Stimulated activated CD4-positive, alpha-beta T cell treated with anti-CD3 and anti-CD28 coated beads, Interleukin-4, amount 100 ng/mL, for 24 hours (primary cell): Measurements from ENCODE around the gene MAP3K4.
"Not testable (repeated sequence)": the region's sequence is repeated elsewhere in the genome, so short reads cannot be mapped to it uniquely, and the experiment has no call there.

Experiments used
- DNase-seq: peaks from one replicate; pipeline ENCODE4 v3.0.0-alpha.2; 2020

The MAP3K4 gene

DNA sequence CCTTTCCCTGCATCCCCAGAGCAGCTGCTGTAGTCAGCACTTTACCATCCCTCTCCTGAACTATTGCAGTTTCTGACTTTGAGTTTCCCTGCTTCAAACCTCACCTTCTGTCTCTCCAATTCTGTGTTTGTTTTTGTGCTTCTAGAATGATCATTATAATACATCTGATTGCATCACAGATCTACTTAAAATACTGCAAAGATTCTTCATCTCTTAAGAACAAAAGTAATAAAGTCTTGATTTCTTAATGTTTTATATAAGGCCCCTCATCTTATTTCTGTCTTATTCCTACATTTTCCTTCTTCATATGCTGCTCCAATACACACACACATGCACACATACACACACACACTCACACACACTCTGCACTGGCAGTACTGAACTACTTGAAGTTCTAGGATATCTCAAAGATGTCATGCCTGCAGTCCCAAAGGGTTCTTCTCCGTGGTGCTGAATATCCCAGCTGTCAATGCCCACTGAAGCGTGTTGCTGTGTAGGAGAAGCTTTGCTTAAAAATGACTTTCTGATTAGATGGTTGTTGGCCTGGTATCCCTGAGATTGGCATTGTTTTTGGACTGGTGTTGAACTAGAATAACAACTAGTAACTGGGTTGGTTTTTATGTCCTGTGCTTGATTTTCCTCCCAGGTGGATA, 97.2 kb downstream of the MAP3K4 start:
- DNase-seq, result no peak

DNA sequence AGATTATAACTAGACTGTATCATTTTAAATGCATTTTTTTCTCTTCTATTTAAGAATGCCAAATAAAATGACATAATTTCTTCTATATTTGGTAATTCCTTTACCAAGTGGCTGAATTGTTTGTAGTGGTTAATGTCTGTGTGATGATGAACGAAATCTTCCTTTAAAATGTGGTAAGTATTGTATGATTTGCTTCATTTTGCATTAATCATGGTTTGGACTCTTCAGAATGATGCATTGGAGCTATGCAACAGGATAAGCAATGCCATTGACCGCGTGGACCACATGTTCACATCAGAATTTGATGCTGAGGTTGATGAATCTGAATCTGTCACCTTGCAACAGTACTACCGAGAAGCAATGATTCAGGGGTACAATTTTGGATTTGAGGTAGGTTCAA, 99.6 kb downstream of the MAP3K4 start:
- no peak for DNase-seq

DNA sequence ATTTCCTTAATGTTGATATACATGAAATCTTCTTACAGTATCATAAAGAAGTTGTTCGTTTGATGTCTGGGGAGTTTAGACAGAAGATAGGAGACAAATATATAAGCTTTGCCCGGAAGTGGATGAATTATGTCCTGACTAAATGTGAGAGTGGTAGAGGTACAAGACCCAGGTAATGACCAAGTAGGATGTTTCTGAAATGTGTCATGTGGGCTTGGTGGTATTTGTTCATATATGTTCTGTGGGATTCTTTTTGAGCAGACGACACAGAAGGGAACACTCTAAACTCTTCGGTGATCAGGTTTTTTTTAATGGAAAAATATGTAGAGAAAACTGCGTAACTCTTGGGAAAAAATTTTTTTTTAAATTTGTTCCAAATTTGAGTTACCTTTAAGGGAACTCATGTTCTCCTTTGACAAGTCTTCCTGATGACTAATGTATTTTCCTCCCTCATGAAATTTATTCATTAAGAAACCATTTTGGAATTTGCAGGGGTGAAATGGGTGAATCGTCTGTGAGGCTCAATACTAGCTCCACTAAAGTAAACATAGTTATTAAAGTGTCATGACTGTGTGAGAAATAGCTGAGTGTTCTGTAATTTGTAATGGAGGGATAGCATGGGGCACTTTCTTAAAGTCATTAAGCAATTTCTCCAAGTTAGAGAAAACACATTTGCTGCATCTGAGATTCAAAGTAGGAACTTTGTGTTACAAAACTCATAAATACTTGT, 100.6 kb downstream of the MAP3K4 start:
- DNase-seq, result no peak

DNA sequence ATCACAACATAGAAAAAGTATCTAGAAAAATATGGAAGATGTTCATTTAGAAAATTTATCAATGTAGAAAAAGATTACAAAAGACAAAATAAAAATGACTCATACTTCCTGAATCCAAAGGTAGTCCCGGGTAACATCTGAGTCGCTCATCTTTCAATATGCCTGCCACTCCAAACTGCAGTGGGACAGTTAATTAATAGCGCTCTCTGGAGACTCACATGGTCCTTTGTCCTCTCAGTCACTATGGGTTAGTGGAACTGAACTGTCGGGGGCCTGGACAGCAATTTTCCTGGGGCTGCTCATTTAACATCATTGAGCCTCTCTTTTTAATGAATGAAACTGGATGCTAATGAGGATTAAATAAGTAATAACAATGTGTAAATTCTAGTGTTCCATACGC, 103.4 kb downstream of the MAP3K4 start:
- DNase-seq, result no peak

DNA sequence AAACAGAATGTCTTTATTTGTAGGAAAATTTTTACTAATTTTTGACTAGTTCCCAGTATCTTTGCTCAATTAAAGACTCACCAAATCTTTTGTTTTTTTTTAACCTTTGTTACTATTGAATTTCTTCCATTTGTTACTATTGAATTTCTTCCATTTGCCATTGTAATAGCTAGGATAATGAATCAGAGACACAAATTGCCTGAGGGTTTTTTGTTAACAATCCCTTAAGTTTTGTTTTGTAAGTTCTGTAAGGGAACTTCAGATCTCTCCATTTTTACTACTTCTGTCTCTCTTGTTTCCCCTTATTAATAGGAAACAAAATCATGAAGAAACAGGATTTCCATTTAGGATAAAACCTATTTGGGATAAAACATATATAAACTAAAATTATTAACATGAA, 104.3 kb downstream of the MAP3K4 start:
- DNase-seq, result no peak

DNA sequence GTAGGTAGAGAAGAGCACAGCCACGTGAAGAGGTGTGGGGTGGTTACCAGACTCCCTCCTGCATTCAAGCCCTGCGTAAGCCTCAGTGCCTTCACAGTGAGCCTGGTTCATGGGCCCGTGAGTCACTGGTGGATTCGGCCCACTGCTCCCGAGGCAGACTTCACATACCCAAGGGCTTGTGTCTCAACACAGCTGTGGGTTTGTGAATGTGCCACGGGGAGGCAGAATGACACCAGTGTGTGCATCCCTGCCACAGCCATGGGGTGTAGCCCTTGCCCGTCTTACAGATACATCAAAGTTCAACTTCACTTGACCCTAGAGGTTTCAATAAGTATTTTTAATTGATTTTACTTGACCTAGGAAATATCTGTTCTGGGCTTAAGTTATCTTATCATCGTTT, 108.5 kb downstream of the MAP3K4 start:
- DNase-seq, result no peak

DNA sequence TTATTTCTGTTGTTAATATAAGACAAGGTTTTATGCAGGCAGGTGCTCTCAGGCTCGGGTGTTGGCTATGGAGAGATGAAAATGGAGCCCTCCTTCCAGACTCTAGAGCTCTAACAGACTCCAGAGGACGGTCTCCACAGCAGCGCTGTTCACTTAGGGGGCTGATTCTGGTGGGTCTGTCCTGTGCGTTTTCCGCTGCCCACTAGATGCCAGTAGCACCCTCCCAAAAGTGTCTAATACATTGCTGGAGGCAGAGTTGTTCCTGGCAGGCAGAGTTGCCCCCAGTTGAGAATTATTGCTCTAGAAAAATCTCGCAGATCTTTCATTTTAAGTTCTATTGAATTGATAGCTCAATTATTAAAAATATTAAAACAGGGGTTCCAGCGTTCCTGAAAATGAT, 109.9 kb downstream of the MAP3K4 start:
- no peak for DNase-seq

DNA sequence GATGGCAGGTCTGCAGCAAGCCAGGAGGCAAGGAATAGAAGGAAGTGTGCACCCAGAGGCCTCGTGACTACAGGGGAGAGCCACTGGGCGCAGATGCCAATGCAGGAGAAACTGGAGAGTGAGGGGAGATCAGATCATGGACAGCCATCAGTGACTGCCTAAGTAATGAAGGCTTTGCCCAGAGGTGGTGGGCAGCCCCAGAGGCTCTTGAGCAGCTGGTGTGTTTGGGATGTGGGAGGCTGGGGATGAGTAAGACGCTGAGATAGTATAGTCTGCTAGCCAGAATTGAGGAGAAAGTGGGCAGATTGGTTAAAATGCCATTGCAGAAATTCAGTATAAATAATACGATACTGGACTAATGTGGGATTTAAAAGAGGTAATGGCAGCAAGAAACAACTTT, 111.9 kb downstream of the MAP3K4 start:
- no peak for DNase-seq

DNA sequence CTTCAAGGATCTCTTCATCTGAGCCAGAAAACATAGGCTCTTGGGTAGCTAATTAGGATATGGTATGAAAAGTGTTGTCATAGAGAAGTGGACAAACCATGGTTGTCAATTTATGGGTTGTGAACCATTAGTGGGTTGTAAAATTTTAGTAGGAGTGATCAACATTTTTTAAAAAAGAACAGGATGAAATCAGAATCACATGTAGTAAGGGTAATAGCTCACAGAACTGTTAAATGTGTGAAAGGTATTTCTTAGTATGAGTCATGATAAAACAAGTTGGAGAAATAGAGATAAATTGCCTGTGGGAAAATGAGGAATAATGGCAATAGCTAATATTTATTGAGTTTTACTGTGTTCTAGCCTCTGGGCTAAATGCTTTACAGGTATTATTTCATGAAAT, 113.4 kb downstream of the MAP3K4 start:
- DNase-seq, result no peak

DNA sequence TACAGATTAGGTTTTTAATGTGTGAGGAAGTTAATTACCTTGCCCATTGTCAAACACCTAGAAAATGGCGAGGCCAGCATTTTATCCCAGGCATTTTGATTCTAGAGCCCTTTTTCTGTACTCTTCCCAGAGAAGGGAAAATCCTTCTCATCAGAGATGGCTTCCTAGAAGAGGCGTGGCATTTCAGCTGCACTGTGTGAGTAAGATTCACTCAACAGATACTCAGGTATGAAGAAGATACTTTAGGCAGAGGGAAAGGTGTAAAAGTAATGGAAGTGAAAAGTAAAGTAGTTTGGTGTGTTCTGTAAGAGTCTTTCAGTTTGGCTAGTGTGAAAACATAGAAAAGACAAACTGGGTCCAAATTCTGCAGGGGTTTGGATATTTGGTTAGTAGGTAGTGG, 113.8 kb downstream of the MAP3K4 start:
- no peak for DNase-seq

DNA sequence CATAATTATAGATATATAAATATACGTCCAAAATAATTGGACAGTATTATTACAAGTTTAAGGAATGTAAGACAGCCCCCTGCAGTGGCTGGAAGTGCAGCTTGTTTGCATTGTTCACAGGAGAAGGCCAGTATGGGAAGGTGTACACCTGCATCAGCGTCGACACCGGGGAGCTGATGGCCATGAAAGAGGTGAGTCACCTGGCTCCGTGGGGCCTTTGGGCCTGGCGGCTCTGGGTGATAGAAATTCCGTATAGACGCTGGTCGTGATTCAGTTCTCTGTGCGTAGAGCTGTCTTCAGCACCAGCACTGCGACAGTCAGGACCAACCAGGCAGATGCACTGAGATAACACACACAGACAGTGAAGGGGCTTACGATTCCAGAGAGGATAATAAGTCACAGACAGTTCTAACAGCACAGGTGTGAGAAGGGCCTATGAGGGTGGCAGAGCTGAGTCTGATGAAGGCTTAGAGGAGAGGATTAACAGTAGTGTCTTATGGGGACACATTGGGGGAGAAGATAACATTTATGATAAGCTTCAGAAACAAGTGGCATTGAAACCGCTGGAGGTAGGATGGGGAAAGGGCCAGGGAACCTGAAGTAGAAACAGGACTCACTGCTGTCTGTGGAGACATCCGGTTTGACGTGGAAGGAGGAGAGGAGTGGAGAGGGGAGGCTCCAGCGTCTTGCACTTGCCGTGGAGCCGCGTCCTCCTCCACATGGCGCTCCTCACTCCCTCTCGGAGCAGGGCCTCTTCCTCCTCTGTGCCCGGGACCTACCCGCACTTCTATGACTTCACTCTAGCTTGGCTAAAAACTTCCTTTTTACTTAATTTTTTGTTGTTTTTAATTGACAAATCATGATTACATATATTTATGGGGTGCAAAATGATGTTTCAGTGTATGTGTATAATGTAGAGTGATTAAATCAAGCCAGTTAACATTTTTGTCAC, 116.5 kb downstream of the MAP3K4 start:
- DNase-seq, result no peak

DNA sequence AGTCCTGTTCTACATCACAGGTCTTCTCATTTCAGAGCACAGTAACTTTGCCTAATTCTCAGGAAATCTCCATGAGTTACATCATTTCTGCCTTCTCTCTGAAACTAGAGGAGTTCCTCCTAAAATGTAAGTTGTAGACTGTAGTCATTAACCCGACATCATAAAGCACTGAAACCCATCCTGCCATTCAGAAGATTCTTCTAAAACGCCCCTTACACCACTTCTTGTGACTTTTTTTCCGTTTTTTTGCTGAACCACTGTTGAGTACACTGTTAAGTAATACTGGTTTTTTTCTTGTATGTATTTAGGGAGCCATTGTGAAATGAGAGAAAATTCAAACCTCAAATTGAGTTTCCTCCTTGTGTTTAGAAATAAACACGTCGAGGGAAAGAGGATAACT, 117.3 kb downstream of the MAP3K4 start:
- no peak for DNase-seq

DNA sequence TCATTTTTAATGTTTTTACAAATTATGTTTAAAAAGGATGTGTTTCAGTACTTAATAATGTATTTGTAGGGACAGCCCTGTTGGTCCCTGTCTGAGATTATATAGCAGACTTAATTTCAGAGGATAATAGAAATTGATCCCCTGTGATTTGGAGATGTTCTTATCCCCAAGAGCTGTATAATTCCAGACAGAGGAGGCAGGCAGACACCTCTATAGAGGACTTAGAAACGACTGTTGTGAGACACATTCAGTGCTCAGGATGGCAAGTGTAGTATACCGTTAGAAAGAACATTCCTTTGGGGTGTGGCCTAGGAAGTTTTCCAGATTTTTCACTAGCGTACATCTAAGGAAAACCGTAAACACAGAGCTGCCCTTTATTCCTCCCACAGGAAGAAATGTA, 117.8 kb downstream of the MAP3K4 start:
- DNase-seq, result no peak

DNA sequence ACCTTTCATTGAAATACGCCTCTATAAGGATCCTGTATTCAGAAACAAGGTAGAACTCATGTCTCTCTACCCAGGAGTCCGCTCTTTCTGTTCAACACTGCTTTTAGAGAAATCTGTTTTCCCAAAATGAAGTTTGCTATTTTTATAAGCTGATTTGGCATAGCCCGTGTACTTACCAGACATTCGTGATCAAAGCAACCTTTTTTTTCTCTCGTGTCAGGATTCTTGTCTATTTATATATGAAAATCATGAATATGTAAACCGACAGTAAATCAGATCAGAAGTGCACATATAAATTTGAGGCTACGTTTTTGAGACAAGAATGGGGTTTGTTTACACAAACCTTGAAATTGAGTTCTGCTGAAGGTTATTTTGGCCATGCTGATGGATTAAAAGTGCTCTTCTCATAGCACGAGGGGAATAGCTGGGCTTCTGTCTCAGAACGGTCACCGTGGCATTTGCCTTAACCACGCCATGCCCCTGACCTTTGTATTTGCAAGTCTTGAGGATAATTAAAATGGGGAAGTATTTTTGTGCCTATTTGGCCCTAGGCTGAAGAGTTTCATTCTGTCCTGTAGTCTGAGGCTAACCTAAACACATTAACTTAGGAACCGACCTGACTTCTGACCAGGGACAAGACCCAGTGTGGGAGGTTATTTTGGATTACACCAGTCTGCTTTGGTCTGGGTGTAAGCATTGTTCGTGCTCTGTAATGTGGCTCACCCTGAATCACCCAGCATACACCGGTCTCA, 118.6 kb downstream of the MAP3K4 start:
- DNase-seq, result no peak

DNA sequence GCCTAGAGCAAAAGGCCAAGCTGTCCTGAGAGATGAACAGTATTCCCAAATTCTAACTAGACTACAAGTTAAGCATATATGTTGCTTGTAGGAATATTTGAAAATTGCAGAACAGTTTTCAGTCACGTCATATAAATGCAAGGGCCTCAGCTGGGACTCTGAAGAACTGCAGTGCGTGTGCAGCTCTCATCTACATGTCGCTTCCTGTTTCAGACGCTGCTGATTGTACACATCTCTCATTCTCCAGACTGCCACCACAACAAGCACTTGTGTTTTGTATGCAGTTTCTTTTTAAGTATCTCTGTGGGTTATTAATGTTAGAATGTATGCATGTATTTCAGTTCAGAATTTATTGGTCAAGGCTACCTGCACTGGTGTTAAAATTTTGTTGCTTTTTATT, 119.7 kb downstream of the MAP3K4 start:
- DNase-seq, result no peak

DNA sequence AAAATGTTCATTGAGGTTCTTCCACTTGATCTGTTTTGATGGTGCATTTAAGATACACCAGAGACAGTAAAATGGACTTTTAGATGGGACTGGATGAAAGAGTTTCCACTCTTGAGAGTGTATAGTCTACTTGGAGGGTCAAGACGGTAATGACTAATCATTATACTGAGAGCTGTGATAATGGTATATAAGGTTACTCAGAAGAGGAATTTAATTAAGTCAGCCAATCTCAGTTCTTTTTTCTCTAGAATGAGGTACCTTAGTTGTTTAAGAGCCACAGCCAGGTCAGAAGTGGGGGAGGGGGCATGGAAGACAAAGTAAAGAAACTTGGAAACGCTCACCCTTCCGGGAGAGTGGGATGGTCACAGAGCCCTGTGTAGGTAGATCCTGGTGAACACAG, 123.9 kb downstream of the MAP3K4 start:
- DNase-seq, result no peak

DNA sequence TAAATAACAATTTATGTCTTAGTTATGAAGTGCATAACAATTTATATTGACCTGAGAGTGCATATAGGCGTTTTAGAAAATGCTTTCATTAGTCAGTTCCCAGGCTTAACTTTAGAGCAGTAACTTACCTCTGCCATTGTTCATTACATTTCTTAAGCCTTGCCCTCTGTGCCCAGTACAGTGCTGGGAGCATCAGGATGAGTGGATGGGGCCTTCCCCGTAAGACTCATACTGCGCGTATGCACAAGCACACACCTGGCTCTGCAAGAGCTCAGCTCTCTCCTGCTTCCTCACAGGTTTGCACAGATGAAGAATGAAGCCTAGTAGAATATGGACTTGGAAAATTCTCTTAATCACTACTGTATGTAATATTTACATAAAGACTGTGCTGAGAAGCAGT, 125.0 kb downstream of the MAP3K4 start:
- DNase-seq, result no peak

DNA sequence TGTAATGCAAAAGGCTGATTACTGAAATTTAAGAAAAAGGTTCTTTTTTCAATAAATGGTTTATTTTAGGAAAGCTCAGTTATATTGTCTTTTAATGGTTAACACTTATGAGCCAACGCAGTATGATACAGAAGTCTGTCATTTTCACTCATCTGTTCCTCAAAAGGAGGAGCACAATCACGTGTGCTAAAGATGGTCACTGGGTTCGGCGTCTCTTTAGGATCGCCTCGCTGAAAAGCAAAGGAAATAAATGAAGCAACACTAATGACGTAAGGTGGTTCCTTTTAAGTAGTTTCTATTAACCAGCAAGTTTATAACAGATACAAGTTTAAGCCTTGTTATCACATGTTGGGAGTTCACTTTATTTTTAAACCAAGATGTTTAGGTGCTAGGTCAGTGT, 125.7 kb downstream of the MAP3K4 start:
- DNase-seq, result no peak

DNA sequence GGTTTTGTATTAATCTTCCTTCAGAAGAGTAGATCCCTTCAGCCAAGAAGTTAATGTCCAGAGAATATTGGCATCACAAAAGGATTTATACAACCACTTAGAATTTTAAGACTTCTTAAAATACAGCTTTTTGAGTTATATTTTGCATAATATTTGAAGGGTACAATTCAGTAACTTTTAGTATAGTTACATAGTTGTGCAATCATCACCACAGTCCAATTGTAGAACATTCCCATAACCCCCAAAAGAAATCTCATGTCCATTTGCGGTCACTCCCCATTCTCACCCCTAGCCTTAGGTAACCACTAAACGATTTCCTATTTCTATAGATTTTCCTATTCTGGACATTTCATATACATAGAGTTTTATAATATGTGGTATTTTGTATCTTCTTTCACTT, 126.4 kb downstream of the MAP3K4 start:
- no peak for DNase-seq

DNA sequence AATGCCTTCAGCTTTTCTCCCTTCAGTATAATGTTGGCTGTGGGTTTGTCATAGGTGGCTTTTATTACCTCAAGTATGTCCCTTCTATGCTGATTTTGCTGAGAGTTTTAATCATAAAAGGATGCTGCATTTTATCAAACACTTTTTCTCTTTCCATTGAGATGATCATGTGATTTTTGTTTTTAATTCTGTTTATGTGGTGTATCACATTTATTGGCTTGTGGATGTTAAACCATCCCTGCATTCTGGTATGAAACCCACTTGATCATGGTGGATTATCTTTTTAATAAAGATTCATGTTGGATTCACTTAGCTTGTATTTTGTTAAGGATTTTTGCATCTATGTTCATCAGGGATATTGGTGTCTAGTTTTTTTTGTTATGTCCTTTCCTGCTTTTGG, 131.8 kb downstream of the MAP3K4 start:
- DNase-seq, result not testable (repeated sequence)

DNA sequence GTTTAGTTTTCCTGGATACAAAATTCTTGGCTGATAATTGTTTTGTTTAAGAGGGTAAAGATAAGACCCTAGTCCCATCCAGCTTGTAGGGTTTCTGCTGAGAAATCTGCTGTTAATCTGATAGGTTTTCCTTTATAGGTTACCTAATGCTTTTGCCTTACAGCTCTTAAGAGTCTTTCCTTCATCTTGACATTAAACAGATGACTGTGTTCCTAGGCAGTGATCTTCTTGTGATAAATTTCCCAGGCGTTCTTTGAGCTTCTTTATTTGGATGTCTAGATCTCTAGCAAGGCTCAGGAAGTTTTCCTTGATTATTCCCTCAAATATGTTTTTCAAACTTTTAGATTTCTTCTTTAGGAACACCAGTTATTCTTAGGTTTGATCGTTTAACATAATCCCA, 134.0 kb downstream of the MAP3K4 start:
- DNase-seq, result no peak

DNA sequence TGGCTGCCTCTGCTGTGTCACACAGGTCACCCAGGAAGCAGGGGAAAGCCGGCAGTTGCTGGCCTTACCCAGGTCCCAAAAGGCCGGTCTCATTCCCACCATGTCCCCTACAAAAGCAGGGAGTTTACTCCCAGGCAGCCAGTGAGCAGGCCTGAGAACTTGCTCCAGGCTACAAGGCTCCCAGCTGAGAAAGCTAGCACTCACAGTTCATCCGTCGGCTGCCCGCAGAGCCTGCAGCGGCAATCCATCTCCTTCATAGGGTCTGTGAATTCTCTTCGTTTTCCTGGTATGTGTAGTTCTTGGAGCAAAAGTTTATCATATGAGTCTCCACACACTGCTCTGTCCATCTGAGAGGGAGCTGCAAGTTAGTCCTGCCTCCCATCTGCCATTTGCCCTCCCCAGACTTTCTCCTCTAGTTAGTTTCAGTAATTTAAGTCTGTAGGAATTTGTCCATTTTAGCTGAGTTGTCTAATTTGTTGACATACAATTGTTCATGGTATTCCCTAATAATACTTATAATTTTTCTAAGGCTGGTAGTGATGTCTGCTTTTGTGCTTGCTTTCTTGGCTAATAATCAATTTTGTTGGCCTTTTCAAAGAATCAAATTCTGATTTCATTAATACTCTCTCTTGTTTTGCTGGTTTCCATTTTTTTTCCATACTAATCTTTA, 135.6 kb downstream of the MAP3K4 start:
- DNase-seq, result no peak

DNA sequence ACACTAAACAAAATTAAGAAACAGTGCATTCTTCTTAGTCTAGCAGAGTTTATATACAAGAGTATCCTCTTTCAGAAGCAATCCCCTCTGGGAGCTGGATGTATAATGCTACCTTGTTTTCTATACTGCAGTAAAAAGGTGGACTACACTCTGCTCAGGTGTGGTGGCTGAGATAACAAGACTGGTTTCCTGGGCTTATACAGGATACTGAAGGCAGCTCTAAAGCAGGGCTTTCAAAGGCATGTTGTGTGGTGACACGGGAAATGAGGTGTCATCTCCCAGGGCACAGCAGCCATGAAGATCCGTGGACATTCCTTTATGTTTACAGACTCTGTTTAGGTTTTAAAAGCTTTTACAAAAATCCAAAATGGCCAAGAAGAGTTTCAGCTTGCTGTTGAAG, 136.7 kb downstream of the MAP3K4 start:
- no peak for DNase-seq
